ENCODE measurements around the gene MYO7B.

DNA sequence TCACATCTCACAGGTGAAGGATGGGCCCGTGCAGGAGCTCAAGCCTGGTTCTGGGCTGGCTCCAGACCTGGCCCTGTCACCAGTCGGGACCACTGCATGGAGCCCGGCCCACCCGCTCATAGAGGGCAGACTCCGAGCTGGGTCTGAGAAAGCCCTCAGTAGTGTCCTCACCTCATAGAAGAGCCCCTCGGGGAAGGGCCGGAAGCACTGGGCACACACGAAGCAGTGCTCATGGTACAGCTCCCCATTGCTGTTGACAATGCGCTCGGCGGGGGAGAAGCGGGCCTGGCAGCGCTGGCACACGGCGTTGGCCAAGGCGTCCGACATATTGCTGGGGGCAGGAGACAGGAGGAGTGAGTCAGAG is 121.7 kb downstream of the MYO7B start:
- TF ChIP-seq POLR2AphosphoS5 (IDR thresholded peaks at IDR 0.05; ENCODE audit: borderline replicate concordance, low read depth, low read length) (no peak), EZH2 (IDR thresholded peaks at IDR 0.05) (no peak)

Measured in SK-N-MC (cell line).